Heart left ventricle (tissue), 16 donors: Measurements from ENCODE around the gene COL15A1. TPM values are rescaled to one million over a fixed set of nuclear protein-coding genes. Genes with fewer than 3 reads are reported as not detected.

Experiments used
- ATAC-seq, 4 donors: fragments of 200-7000 bp; cut with Tn5 transposase; one replicate each; pipeline ENCODE4 v1.9.1; 2020 to 2022; ENCODE audit warnings: moderate library complexity in 4 of 4, mild to moderate bottlenecking in 3 of 4, moderate number of reproducible peaks in 1 of 4
- DNase-seq, 5 donors: peaks; one replicate each; pipeline ENCODE4 v3.0.0-alpha.2; 2020
- H3K27ac ChIP-seq, 12 donors: fragments of 200-600 bp; sonication (generic) in 4 of 12; one replicate each; pipeline versions ENCODE4 v1.5.0 to v1.8.0; 2016 to 2022; ENCODE audit warnings: mild to moderate bottlenecking in 2 of 12
- H3K27me3 ChIP-seq, 9 donors: fragments of 200-600 bp; sonication (generic) in 2 of 9; one replicate each; pipeline versions ENCODE4 v1.5.1 to v1.8.0; 2016 to 2022; ENCODE audit warnings: mild to moderate bottlenecking in 3 of 9
- H3K36me3 ChIP-seq, 9 donors: fragments of 200-600 bp; sonication (generic) in 2 of 9; one replicate each; pipeline versions ENCODE4 v1.5.0 to v1.8.0; 2018 to 2022; ENCODE audit warnings: mild to moderate bottlenecking in 2 of 9
- H3K4me1 ChIP-seq, 12 donors: fragments of 200-600 bp; sonication (generic) in 4 of 12; one replicate each; pipeline versions ENCODE4 v1.5.0 to v1.8.0; 2016 to 2022; ENCODE audit warnings: mild to moderate bottlenecking in 3 of 12
- H3K4me3 ChIP-seq, 12 donors: fragments of 200-600 bp; sonication (generic) in 4 of 12; one replicate each; pipeline versions ENCODE4 v1.5.0 to v1.8.0; 2017 to 2022; ENCODE audit warnings: mild to moderate bottlenecking in 9 of 12, moderate library complexity in 4 of 12
- H3K9me3 ChIP-seq, 12 donors: fragments of 200-600 bp; sonication (generic) in 4 of 12; one replicate each; pipeline versions ENCODE4 v1.5.0 to v1.8.0; 2016 to 2022; ENCODE audit warnings: mild to moderate bottlenecking in 1 of 12
- POLR2A ChIP-seq, 2 donors: fragments of 450-650 bp; IDR thresholded peaks; one replicate each; pipeline ENCODE4 v1.6.1; 2017; ENCODE audit warnings: antibody characterized with exemption in 2 of 2, mild to moderate bottlenecking in 2 of 2, moderate library complexity in 2 of 2
- WGBS, 4 donors: extraction: QIAGEN DNeasy Blood & Tissue Kit in 2 of 4; methylation state at CpG; one replicate each; pipeline versions ENCODE4 v1.1.5 to v1.1.7; 2013 to 2018; 5-methylcytosine and 5-hydroxymethylcytosine counted together
- intact Hi-C, 10 donors: fragments of 100-400 bp; cut with DNase I; formaldehyde crosslinking; loops; one replicate each; pipeline versions ENCODE4 v1.11.1 to v1.14.2; 2022
- polyA plus RNA-seq, 2 donors: library from polyadenylated mRNA; stranded (reverse); fragments of 200-250 nt; gene quantifications; one replicate each; pipeline ENCODE4 v1.2.3, GENCODE V29; 2013
- total RNA-seq, 9 donors: library from RNA; depleted of rRNA in 2 of 9; stranded (reverse); fragments of >200 nt in 2 of 9; fragmentation: NEBNext Ultra II Directional in 3 of 9; extraction: Animal tissue kit (Norgen Biotek cat#: 25700) in 3 of 9; gene quantifications; one replicate each; pipeline versions ENCODE4 v1.1.0 to v1.2.4, GENCODE V29; 2016 to 2023
- TF ChIP-seq, protein P1 (sequence below), 12 donors: fragments of 200-600 bp; sonication (generic) in 4 of 12; IDR thresholded peaks; one replicate each; pipeline versions ENCODE4 v1.5.0 to v1.8.0; 2018 to 2022; ENCODE audit warnings: antibody characterized with exemption in 12 of 12, mild to moderate bottlenecking in 5 of 12
- donor health status: ischemic (EF 13 %, LVEDD 7.1; RV severe dilation, severe dysfunction).
- donor health status: healthy with polysubstance abuse.
- donor health status: DM: no; HTN: yes; CAD: no.
- donor health status: DM: no; HTN: no; CAD: no.
- donor health status: ischemic (EF 25% LVEDD 6.9; RV normal size, moderate dysfunction).
- donor health status: ischemic (EF 25% LVEDD 5.7; RV mildly dilated, moderate dysfunction).
- donor health status: healthy.
- donor health status: DM: yes; HTN: yes; CAD: no.
- donor health status: ischemic (EF 35%, LVEDD 5.7; RV mildly dilated, moderate dysfunction).
- donor health status: nonischemic (EF 11% LVEDD 7.7; RV severe dilation, severe dysfunction).
- donor health status: DM: yes; HTN: yes; CAD: no.
- donor health status: PGD.
- donor health status: ischemic (EF 29% LVEDD 5.4; RV normal size, mild dysfunction).
- donor health status: nonischemic (EF 23%, LVEDD 6.1; RV moderate dilation, normal function).

Gene COL15A1
- total and polyA plus RNA-seq, 11 donors, result 12.4 to 81.0 (median 38.8) TPM

GRCh38 chr9:99075246-99075912, 131.7 kb downstream of the COL15A1 start:
- peaks cover 0 to 9% (median 0%) of the 10 kb centered on the region in 9 donors for H3K36me3 ChIP-seq
- H3K27ac ChIP-seq, result no peak overlapping the region
- intact Hi-C loops, result no loop called here
- H3K4me1 ChIP-seq, result peaks cover 0 to 45% (median 25%) of the 10 kb centered on the region in 12 donors
- TF ChIP-seq POLR2A (IDR thresholded peaks at IDR 0.05), result no peak
- TF ChIP-seq, protein P1, sequence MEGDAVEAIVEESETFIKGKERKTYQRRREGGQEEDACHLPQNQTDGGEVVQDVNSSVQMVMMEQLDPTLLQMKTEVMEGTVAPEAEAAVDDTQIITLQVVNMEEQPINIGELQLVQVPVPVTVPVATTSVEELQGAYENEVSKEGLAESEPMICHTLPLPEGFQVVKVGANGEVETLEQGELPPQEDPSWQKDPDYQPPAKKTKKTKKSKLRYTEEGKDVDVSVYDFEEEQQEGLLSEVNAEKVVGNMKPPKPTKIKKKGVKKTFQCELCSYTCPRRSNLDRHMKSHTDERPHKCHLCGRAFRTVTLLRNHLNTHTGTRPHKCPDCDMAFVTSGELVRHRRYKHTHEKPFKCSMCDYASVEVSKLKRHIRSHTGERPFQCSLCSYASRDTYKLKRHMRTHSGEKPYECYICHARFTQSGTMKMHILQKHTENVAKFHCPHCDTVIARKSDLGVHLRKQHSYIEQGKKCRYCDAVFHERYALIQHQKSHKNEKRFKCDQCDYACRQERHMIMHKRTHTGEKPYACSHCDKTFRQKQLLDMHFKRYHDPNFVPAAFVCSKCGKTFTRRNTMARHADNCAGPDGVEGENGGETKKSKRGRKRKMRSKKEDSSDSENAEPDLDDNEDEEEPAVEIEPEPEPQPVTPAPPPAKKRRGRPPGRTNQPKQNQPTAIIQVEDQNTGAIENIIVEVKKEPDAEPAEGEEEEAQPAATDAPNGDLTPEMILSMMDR (IDR thresholded peaks at IDR 0.05), result no peak
- no peaks in the 10 kb centered on the region for H3K9me3 ChIP-seq
- H3K27me3 ChIP-seq, result no peaks in the 10 kb centered on the region
- no peak overlapping the region for H3K4me3 ChIP-seq
- DNase-seq (no peak), ATAC-seq (peak in 2 of 4 donors; percentile 7 to 10)
- WGBS, 4 donors, result 27 to 36% (median 31%) methylated on average over 6 of the region's 6 CpGs

- no peak overlapping the region for H3K4me3 ChIP-seq
- peak overlapping the region in 1 of 12 donors; percentile 79 for H3K27ac ChIP-seq
- H3K4me1 ChIP-seq, result peaks cover 0 to 39% (median 22%) of the 10 kb centered on the region in 12 donors
- H3K27me3 ChIP-seq, result no peaks in the 10 kb centered on the region
- H3K36me3 ChIP-seq, result peaks cover 0 to 3% (median 0%) of the 10 kb centered on the region in 9 donors
- no peaks in the 10 kb centered on the region for H3K9me3 ChIP-seq
- ATAC-seq, result no peak
- WGBS, 4 donors, result 78 to 92% (median 81%) methylated on average over 4 of the region's 4 CpGs
- DNase-seq, result no peak
- intact Hi-C loops, result no loop called here
- TF ChIP-seq, protein P1 (IDR thresholded peaks at IDR 0.05), result no peak
- no peak for TF ChIP-seq POLR2A (IDR thresholded peaks at IDR 0.05)
Measured at GRCh38 chr9:99076030-99076429, 132.3 kb downstream of the COL15A1 start.

- 48 to 64% (median 58%) methylated on average over 6 of the region's 6 CpGs for WGBS, 4 donors
- intact Hi-C loops, result no loop called here
- no peak for TF ChIP-seq POLR2A (IDR thresholded peaks at IDR 0.05)
- TF ChIP-seq, protein P1 (IDR thresholded peaks at IDR 0.05), result no peak
- peaks cover 0 to 34% (median 18%) of the 10 kb centered on the region in 12 donors for H3K4me1 ChIP-seq
- no peaks in the 10 kb centered on the region for H3K36me3 ChIP-seq
- ATAC-seq, result peak in 3 of 4 donors; percentile 29 to 38 (median 37)
- H3K4me3 ChIP-seq, result no peak overlapping the region
- H3K27ac ChIP-seq, result peak overlapping the region in 7 of 12 donors; percentile 7 to 79 (median 33)
- DNase-seq, result peak in 2 of 5 donors; percentile 36 to 37
- no peaks in the 10 kb centered on the region for H3K27me3 ChIP-seq
- H3K9me3 ChIP-seq, result no peaks in the 10 kb centered on the region
Measured at GRCh38 chr9:99076483-99077171, 132.9 kb downstream of the COL15A1 start.

GRCh38 chr9:99078717-99079116, 135.0 kb downstream of the COL15A1 start:
- Histone ChIP-seq H3K27me3 (no peaks in the 10 kb centered on the region), H3K4me3 (no peak overlapping the region), H3K36me3 (no peaks in the 10 kb centered on the region), H3K4me1 (peaks cover 0 to 25% (median 12%) of the 10 kb centered on the region in 12 donors), H3K9me3 (no peaks in the 10 kb centered on the region), H3K27ac (no peak overlapping the region)
- WGBS, 4 donors, result 67 to 80% (median 79%) methylated on average over 2 of the region's 2 CpGs
- intact Hi-C loops, result no loop called here
- DNase-seq (no peak), ATAC-seq (no peak)
- TF ChIP-seq, protein P1 (IDR thresholded peaks at IDR 0.05), result no peak
- no peak for TF ChIP-seq POLR2A (IDR thresholded peaks at IDR 0.05)
